Right lobe of liver (tissue), 6 donors: ENCODE data around the gene POSTN. TPM values are rescaled to one million over a fixed set of nuclear protein-coding genes. Genes with fewer than 3 reads are reported as not detected.
"Not testable (repeated sequence)": the region's sequence is repeated elsewhere in the genome, so short reads cannot be mapped to it uniquely, and the experiment has no call there.

Source experiments
- ATAC-seq, 4 donors: fragments of 200-7000 bp; cut with Tn5 transposase; one replicate each; pipeline ENCODE4 v1.9.1; 2020; ENCODE audit warnings: mild to moderate bottlenecking in 4 of 4, moderate library complexity in 4 of 4
- DNase-seq, 3 donors: peaks; one replicate each; pipeline ENCODE4 v3.0.0-alpha.2; 2020
- H3K27ac ChIP-seq, 3 donors: fragments of 200-600 bp; one replicate each; pipeline ENCODE4 v1.8.0; 2022
- H3K27me3 ChIP-seq, 2 donors: fragments of 200-600 bp; one replicate each; pipeline ENCODE4 v1.8.0; 2022
- H3K36me3 ChIP-seq, 4 donors: fragments of 200-600 bp; sonication (generic) in 1 of 4; one replicate each; pipeline versions ENCODE4 v1.5.1 to v1.8.0; 2017 to 2022; ENCODE audit warnings: control low read depth in 1 of 4
- H3K4me1 ChIP-seq, 4 donors: fragments of 200-600 bp; sonication (generic) in 1 of 4; one replicate each; pipeline versions ENCODE4 v1.5.1 to v1.8.0; 2017 to 2022; ENCODE audit warnings: control low read depth in 1 of 4
- H3K4me3 ChIP-seq, 3 donors: fragments of 200-600 bp; one replicate each; pipeline ENCODE4 v1.8.0; 2022
- H3K9me3 ChIP-seq, 4 donors: fragments of 200-600 bp; sonication (generic) in 1 of 4; one replicate each; pipeline versions ENCODE4 v1.5.1 to v1.8.0; 2017 to 2022; ENCODE audit warnings: control low read depth in 1 of 4
- CTCF ChIP-seq, 4 donors: fragments of 200-600 bp in 3 of 4; fragments of 450-650 bp in 1 of 4; IDR thresholded peaks; one replicate each; pipeline versions ENCODE4 v1.5.1 to v1.8.0; 2016 to 2022; ENCODE audit warnings: antibody characterized with exemption in 4 of 4, mild to moderate bottlenecking in 2 of 4
- POLR2A ChIP-seq: fragments of 450-650 bp; IDR thresholded peaks from one replicate; pipeline ENCODE4 v1.6.1; 2017; ENCODE audit warnings: antibody characterized with exemption, mild to moderate bottlenecking
- WGBS: methylation state at CpG from one replicate; pipeline ENCODE4 v1.1.6; 2018; ENCODE audit warnings: low coverage, low lambda C conversion rate; ENCODE audit not compliant: insufficient coverage; ENCODE audit errors: missing lambda C conversion rate; 5-methylcytosine and 5-hydroxymethylcytosine counted together
- intact Hi-C, 2 donors: fragments of 100-400 bp; cut with DNase I; formaldehyde crosslinking; loops; one replicate each; pipeline versions ENCODE4 v1.11.2 to v1.14.1; 2022
- total RNA-seq, 6 experiments: library from RNA; depleted of rRNA in 2 of 6; stranded (reverse); fragments of >200 nt in 2 of 6; fragmentation: NEBNext Ultra II Directional in 3 of 6; extraction: Animal tissue kit (Norgen Biotek cat#: 25700) in 3 of 6; gene quantifications; one replicate each; pipeline versions ENCODE4 v1.1.0 to v1.2.4, GENCODE V29; 2016 to 2023
- donor health status: DM: no; HTN: yes; CAD: no.
- donor health status: DM: no; HTN: no; CAD: no.
- donor health status: DM: no; HTN: no; CAD: no.
- donor health status: DM: no; HTN: yes; CAD: no.
- donor health status: DM: no; HTN: yes; CAD: no.

Gene POSTN
- total RNA-seq, 6 experiments from 2014 or later = 0.42 to 2.6 (median 0.64) TPM

- Histone ChIP-seq H3K27ac (no peak overlapping the region), H3K4me1 (no peaks in the 10 kb centered on the region), H3K4me3 (no peak overlapping the region), H3K9me3 (no peaks in the 10 kb centered on the region), H3K27me3 (peaks cover 0 to 2% of the 10 kb centered on the region in 2 donors), H3K36me3 (no peaks in the 10 kb centered on the region)
- DNase-seq (no peak), ATAC-seq (no peak)
- no peak for TF ChIP-seq CTCF (IDR thresholded peaks at IDR 0.05)
- no peak for TF ChIP-seq POLR2A
- intact Hi-C loops = no loop called here
Measured at GRCh38 chr13:37595162-37595561, 3.4 kb downstream of the POSTN start.

- Histone ChIP-seq H3K36me3 (no peaks in the 10 kb centered on the region), H3K27ac (no peak overlapping the region), H3K27me3 (peaks cover 0 to 2% of the 10 kb centered on the region in 2 donors), H3K9me3 (no peaks in the 10 kb centered on the region), H3K4me3 (no peak overlapping the region), H3K4me1 (no peaks in the 10 kb centered on the region)
- TF ChIP-seq POLR2A (no peak), CTCF (IDR thresholded peaks at IDR 0.05) (no peak)
- DNase-seq = no peak
- intact Hi-C loops = no loop called here
- WGBS = 29% methylated on average over 2 of the region's 2 CpGs
- no peak for ATAC-seq
Measured at GRCh38 chr13:37594550-37594949, 4.0 kb downstream of the POSTN start.

DNA sequence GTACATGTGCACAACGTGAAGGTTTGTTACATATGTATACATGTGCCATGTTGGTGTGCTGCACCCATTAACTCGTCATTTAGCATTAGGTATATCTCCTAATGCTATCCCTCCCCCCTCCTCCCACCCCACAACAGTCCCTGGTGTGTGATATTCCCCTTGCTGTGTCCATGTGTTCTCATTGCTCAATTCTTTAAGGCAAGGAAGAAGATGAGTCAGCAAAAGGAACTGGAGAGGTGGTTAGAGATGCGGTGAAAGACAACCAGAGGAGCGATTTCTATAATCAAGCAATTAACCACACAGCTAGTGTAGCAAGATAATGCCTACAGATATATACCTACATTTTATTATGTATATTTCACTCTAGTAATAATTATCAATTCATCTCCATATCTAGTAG lies 9.2 kb downstream of the POSTN start:
- DNase-seq, H3K4me1 ChIP-seq, H3K27me3 ChIP-seq, H3K27ac ChIP-seq, ATAC-seq, H3K9me3 ChIP-seq, intact Hi-C loops, H3K36me3 ChIP-seq, H3K4me3 ChIP-seq: not testable (repeated sequence)
- 67% methylated on average over 4 of the region's 4 CpGs for WGBS

- no peak for ATAC-seq
Measured at GRCh38 chr13:37587236-37587635, 11.3 kb downstream of the POSTN start.

DNA sequence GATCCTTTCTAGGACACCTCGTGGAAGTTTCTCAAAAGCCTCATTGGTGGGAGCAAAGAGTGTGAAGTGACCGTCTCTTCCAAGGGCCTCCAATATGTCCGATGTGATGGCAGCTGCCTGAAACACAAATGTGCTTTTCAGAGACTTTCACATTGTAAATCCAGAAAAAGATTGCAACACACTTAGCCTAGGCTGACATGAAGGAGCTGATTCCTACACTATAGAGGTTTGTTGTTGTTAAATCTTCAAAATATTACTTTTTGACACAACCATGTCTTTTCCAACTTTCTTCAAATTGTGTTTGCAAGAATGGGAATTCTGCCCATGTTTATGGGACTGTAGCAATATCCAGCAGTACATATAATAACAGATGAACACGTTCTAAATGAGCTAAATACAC lies 12.4 kb downstream of the POSTN start:
- H3K27ac ChIP-seq = no peak overlapping the region

More at GRCh38 chr13:37587236-37587635, 11.3 kb downstream of the POSTN start:
- Histone ChIP-seq H3K36me3 (no peaks in the 10 kb centered on the region), H3K4me3 (no peak overlapping the region), H3K4me1 (no peaks in the 10 kb centered on the region), H3K27me3 (no peaks in the 10 kb centered on the region), H3K9me3 (no peaks in the 10 kb centered on the region), H3K27ac (no peak overlapping the region)
- intact Hi-C loops = no loop called here
- no peak for TF ChIP-seq POLR2A
- TF ChIP-seq CTCF (IDR thresholded peaks at IDR 0.05) = no peak
- WGBS = 35% methylated on average over 2 of the region's 2 CpGs
- no peak for DNase-seq

More for the DNA sequence above, 12.4 kb downstream of the POSTN start:
- TF ChIP-seq CTCF (IDR thresholded peaks at IDR 0.05) = no peak
- 54% methylated on average over 4 of the region's 4 CpGs for WGBS
- no peak for ATAC-seq
- Histone ChIP-seq H3K4me1 (no peaks in the 10 kb centered on the region), H3K4me3 (no peak overlapping the region), H3K27me3 (no peaks in the 10 kb centered on the region), H3K36me3 (no peaks in the 10 kb centered on the region), H3K9me3 (no peaks in the 10 kb centered on the region)
- DNase-seq = no peak
- intact Hi-C loops = no loop called here
